ENCODE results near the gene ACADL.

ACADL gene

DNA sequence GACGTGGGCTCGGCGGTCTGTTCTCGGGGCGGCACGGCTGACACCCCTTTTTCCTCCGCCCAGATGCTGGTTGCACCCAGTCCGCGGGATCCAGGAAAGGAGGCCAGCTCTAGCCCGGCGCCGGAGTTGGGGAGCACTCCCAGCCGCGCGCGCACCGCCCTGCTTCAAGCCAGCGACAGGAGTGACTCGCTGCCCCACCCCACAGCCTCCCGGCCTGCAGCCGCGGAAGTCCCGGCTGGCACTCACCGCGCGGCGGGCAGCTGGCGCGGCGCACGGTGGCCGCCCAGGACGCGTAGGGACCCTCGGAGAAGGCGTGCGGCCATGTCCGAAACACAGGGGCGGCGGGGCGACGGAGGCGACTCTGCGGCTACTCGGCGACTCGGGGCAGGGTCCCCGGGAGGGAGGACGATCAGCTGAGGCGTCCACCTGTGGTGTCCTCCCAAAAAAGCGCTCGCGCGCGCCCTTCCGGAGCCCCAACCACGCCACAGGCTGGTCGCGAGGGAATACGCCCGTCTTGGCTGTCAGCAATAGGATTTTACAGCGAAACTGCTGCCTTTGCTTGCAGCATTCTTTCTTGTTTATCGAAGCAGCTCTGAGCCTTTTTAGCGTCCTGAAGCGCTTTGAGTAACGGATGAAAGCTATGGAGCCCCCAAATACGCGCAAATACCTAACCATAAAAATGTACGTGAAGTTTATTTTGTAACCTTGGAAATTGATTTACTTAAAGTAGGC, at the start of gene ACADL:
Gene ACADL (minus strand): TSS at position 507 of the 732 bp plus-strand sequence. CDS start 184 bp downstream, at position 323.
- no peak for DNase-seq

DNA sequence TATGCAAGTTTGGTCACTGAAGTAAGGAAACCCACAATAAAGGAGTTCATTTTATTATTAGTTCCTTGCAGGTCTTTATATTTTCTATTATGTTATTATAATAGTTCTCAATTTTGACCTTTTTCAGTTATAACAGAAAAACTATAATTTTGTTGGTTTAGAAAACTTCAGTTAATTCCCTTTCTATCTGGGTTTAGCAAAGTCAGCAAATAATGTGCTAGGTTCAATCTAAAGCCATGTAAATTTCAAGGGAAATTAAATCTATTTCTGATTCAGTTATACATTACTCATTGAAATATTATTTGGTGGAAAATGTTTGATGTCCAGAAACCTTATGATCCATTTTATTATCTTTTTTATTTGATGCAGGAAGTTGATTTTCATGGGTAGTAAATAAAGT, 46.1 kb upstream of the ACADL start:
- DNase-seq, result no peak

DNA sequence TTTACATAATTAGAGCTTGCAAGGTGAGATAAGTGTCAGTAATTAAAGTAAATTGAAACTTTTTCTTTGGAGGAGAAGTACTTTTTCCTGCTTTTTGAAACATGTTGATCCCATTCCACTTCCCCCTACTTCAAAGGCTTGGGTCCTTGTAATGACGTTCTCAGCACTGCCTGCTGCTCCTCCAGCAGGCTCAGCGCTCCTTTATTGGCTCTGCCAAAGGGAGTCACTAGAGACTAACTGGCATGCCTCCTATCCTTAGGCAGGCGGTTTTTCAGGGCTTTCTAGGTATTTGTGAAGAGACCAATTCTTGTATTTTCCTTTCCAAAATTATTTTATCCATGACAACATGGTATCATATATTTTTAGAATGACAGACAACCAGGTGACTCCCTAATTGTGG, 43.9 kb upstream of the ACADL start:
- no peak for DNase-seq

DNA sequence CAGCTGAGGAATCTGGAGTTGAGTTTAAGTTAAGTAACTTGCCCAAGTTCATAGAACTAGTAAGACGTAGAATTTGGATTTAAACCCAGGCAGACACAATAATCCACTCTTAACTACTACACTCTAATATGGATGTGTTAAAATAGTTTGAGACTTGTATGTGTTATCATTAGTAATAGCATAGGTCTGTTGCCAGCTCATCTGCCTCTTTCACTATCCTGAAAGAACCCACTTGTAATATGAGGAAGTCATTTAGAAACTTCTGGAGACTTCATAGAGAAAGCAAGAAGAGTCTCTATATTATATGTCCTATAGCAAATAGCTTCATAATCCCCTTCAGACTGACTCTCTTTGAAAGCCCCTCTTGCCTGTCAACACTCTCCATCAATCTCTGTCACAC, 43.0 kb upstream of the ACADL start:
- no peak for DNase-seq

DNA sequence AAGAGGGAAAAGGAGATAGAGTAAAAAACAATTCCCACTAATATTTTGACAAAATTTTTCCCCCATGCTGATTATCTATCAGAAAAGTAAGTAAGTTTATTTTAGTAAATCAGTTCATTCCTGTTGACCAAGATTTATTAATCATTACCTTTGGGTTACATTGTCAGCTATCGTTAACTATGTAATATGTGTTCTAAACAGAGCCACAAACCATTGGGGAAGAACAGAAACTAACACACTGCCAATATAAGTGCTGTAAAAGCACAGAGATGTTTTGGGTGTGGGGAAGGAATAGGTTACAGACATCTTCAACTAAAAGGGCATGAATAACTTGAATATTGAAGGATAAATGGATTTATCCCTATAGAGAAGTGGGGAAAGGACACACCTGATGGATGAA, 42.5 kb upstream of the ACADL start:
- no peak for DNase-seq

DNA sequence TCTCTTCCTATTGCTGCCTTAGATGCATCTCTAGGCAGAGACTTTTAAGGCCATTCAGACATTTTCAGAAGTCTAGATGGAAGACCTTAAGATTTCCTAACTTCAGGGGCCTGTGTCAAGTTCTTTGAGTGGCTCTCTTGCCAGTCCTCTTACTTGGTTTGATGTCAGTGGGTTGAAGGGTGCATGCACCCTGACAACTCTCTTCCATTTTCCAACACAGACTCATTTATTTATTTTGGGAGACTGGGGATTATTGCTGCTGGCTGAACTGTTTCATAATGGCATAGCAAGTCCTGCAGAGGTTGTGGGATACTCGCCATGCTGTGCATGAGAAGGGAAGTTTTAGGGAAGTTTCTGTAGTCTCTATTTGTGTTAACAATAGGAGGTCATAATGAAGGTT, 39.0 kb upstream of the ACADL start:
- DNase-seq, result no peak

DNA sequence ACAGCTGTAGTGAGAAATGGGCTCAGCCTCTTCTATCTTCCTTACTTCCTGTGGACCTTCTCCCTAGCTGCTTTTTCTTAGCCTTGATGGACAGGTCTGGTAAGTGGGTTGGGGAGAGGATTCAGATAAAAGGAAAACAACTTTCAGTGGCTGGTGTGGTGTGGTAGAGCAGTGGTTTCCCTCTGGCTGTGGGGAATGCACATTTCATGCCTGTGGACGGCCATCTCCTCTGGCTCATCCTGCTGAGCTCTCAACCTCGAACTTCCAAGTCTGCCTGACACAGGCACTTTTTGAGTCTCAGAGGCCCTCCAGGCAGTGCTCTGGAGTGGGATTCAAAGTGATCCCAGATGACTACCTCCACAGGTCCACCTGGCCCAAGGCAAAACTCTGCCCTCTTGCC, 38.6 kb upstream of the ACADL start:
- no peak for DNase-seq

DNA sequence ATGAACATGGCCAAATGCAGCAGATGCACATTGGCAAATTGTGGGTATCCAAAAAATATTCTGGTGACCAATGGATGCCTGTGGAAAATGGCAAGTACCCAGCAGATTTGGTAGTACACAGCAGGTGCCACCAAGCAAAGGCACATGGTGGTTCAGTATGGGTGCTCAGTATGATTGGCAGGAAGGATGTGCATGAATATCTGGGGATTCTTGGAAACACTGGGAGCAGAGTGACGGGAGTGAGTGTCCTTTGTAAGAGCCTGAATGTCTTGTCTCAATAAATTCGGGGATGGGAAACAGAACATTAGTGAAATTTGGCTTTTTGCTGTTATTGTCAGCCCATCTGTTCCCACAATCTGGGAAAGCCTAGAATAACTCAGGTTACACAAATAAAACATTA, 36.8 kb upstream of the ACADL start:
- no peak for DNase-seq

DNA sequence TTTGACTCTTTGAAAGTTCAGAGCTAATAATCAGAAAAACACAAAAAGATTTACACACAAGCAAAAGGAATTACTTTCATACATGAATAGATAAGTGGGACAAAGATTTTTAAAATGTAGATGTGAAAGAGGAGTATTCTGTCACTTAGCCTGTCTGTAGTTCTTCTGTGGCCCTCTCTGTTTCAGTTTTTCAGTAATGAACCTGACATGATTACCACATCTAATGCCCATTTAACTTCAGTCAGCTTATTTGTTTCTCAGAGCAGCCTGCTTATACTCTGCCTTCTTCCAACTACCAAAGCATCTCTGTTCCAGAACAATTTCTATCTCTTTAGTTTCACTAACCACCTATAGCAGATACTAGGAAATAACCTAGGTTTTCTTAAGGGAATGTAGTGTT, 34.4 kb upstream of the ACADL start:
- DNase-seq, result no peak

DNA sequence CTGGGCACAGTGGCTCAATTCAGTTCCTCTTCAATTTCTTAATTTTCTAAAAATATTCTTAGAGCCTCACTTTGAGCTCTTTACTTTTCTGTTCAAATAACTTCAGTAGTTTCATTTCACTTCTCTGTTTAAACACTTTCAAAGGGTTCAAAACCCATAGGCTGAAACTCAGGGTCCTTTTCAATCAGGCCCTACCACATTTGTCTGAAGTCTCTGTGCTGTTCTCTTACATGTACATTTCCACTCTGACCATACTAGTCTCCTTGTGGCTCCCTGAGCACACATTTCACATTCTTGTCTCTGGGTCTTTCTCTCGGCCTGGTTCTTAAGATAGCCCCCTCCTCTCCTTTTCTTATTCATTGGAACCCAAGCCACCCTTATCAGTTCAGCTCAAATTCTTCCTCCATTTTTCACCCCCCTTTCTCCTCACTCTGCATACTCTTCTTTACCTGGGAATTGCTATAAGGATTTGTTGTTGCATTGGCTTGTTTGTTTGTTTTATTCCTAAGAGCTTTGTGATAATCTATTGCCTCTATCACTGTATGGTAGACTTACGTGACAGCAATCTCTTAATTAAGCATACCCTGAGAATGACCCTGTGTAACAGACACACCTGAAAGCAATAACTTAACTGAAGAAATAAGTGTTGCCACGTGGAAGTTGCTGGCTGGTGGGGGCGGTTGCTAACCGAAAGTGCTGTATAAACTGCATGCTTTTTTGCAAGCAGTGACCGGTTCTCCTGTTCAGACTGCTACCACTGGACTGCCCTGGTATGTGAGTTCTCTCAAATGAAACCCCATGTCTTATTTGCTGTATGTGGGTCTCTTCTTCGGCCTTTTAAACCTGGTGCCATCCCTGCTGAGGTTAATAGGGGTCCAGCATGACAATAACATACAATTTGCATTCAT, 27.7 kb upstream of the ACADL start:
- DNase-seq, result no peak

DNA sequence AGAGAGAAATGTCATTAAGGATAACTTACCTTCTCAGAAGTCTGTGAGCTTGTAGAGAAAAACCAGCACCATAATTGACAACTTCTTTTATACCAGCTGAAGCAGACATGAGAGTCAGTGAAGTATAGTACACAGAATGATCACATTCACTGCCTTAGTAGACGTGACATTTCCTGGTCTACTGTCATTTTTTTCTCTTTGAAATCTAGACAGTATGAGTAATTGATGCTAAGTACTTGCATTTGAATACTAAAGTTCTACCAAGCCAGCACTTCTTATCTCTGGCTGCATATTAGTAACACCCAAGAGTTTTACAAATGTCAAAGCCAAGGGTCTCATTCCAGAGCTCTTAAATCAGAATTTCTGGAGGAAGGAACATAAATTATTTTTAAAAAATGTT, 25.4 kb upstream of the ACADL start:
- DNase-seq, result no peak

DNA sequence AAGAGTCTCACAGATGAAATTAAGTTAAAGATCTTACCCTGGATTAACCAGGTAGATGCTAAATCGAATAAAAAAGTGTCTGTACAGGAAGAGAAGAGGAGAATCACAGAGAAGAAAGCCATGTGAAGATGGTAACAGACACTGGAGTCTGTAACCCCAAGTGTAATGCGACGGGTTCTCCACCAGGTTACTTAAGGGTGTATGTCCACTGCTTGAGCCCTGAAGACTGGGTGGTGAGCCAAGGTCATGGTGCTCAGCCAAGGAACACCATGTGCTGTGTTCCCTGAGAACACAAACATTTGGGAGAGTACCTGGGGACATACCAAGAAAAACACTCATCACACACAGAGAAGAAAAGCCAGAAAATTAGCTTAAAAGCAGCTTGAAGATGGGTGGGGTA, 8.2 kb upstream of the ACADL start:
- DNase-seq, result no peak

DNA sequence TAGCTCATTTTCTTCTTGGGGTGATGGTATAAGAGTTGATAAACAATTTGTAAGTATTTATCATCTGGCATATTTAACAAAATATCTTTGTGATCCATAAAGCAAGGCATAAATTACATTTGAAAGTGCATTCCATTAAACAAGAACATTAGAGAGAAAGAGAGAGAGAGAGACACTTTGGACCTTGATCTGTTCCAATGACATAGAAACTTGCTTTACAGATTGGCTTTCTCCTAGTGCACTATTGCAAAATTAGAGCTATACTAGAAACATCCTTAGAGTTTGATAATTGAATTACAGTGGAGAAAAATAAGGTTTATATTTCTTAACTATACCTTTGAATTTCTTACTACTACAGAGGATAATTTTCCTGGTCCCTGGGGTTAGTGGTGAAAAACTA, 5.7 kb upstream of the ACADL start:
- DNase-seq, result no peak

DNA sequence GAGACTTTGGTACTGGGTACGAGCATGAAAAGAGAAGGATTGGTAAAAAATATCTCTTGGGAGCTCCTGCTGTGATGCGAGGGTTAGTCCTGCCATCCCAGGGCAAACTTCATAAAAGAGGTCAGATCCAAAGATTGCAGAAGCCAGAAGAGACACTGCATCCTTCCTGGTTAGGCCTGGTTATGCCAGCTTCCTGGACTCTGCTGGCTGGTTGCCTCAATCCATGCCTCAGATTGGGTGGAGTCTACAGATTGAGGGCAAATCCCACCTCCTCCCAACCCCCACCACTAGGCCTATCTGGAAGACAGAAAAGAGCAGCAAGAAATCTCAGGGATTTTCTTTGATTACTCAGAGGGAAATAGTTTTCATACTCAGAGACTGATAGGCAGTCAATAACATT, 5.3 kb upstream of the ACADL start:
- DNase-seq, result no peak

DNA sequence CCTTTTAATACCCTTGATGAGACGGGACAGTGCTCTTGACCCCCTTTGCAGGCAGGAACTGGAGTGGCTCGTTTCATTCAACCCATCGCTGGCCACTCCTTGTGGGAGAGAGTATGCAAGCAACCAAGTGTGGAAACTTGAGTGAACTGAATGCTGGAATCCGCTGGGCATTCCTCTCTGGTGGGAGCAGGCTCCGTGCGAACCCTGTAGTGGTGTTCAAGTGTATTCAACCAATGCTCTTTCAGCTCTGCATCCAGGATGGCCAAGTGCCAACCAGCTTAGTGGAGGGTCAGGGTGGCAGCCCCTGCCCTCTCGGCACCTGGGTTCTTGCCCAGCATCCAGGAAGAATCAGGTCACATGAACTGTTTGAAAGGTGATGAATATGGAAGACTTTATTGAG, 3.3 kb upstream of the ACADL start:
- no peak for DNase-seq

DNA sequence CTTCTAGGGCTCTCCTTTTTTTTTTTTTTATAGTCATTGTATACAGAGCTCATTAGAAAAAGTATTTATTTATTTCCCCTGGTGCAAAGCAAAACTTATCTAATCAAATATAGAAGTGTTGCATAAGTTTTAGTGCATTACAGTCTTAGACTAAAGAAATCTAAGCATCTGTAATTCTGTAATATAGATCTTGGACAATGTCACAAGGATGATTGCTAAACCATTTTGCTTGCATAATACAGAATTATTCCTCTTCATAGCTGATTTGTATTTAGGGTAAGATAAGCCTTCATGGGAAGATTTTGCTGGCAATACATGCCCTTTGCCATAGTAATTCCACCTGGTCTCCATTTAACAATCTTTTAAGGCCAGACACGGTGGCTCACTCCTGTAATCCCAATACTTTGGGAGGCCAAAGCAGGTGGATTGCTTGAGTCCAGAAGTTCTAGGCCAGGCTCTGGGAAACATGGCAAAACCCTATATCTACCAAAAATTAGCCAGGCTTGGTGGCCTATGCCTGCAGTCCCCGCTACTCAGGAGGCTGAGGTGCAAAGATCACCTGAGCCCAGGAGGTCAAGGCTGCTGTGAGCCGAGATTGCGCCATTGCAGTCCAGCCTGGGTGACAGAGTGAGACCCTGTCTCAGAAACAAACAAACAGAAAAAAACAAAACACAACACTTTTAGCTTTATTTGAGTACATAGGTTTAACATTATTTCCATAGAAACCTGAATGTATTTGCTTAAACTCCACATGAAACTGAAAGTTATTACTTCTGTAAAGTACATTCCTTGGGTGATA, 2.2 kb upstream of the ACADL start:
- DNase-seq, result no peak

DNA sequence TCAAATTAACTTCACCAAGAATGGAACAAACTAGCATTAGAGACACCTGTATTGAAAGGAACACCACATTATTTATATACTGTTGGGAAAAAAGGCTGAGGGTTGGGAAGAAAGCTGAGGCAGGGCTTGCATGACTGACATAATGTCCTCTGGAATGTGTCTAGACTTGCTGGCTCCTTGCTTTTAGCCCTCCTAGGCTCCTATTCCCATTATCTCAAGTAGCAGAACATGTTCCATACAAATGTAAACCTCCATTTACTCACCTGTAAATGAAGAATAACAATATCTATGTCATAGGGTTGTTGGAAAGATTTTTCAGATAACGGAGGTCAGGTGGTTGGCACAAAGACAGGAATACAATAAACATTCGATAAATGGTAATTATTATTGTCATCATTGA, 976 bp upstream of the ACADL start:
- no peak for DNase-seq

DNA sequence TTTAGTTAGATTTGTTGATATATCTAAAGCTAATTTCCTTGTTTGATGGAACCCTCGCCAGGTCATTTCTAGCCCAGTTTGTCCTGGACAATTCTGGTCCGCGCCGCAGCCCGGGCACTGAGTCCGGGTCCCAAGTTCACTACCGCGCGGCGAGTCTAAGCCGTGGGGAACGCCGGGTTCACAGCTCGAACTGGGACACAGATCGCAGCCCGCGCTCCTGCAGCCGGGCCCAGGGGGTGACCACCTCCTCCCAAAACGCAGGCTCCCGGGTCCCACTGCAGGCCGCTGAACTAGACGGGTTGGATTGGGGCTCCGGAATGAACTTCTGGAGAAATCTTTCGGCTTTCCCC, 681 bp downstream of the ACADL start:
- DNase-seq, result no peak

DNA sequence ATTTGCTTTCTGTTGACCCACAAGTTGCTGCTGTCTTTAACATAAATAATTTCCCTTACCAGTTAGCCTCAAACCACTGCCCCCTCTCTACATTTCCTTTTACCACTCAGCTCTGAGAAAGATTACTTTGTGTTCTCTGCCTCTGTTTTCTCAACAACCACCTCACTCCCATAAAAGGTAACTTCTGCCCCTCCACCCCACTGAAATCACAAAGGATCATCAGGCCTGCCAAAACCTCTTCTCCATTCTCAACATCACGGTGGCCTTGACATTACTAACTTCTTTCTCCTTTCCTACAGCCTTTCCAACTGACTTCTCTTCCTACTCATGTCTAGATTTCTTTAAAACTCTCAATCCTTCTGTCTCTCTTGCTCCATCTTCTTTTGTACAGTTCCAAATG, 10.1 kb downstream of the ACADL start:
- no peak for DNase-seq

DNA sequence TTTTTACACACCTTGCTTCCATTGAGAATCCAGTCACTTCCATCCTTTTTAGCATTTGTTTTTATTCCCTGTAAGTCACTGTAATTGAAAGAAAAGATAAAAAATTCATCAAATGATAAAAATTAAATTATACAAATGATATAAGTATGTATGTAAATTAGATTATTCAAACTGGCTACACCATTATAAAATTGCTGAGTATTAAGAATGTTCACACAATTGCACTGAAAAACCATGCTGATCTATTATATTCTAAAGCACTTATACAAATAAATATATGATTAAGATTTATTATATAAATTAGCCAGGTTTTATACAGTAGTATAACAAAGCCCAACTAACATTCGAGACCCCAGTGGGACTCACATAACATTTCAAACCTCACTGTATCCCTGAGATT, 15.1 kb downstream of the ACADL start:
- DNase-seq, result no peak

DNA sequence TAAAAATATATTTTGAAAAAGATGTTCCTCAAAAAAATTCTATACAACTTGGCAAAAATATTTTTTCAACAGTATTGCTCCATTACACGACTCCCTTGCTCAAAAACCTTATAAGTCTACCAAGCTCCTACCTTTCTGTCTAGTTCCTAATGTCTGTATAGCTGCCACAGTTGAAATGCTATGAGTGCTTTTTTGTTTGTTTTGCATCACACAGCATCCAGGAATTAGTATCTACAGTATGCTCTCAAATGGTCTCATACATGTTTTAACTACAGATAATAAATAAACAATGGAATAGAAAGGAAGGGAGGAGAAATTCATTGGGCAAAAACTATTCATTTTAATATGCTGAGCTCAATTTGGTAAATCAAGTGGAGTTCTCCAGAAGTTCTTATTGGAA, 17.3 kb downstream of the ACADL start:
- DNase-seq, result no peak

DNA sequence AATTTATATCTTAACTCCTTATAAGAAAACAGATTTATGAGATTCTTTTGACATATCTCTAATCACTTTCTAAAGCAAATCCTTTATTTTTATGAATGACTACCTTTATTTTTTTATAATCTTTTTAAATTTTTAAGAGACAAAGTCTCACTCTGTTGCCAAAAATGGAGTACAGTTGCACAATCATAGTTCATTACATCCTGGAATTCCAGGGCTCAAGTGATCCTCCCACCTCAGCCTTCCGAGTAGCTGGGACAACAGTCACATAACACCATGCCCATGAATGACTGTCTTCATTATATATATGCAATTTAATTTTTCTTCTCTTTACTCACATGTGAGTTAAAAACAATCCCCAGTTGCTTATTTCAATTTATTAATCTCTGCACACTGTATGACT, 21.7 kb downstream of the ACADL start:
- DNase-seq, result no peak

DNA sequence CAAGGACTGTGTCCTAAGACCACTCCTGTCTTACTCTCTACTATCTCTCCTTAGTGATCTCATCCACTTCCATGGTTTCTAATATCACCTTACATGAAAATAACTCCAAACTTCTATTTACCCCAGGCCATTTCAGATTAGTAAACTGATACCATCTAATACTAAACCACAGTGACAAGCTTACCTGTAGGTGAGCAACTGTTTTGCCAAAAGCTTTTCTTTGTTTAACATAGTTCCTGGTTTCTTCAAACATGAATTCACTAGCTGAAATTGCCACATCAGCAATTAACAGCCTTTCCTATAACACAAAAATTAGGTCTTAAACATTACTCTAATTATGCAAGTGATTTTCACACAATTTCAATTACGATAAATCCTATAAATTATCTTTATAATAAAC, 22.1 kb downstream of the ACADL start:
- no peak for DNase-seq

DNA sequence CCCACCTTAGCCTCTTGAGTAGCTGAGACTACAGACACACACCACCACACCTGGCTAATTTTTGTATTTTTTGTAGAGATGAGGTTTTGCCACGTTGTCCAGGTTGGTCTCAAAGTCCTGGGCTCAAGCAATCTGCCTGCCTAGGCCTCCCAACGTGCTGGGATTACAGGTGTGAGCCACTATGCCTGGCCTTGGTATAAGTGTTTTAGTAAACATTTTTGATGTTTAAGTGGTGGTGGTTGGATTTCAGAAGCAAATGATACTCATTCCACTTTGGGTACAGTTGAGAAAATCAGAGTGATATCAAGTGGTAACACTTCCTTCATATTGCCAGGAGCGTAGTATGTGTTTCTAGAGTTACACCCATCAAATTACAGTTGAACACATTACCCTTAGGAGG, 25.4 kb downstream of the ACADL start:
- no peak for DNase-seq

Data from NCI-H1048 (cell line).